Endometrial microvascular endothelial cells (primary cell): ENCODE results near the gene CDNF. TPM values are rescaled to one million over a fixed set of nuclear protein-coding genes. Genes with fewer than 3 reads are reported as not detected.
"Not testable (repeated sequence)": the region's sequence is repeated elsewhere in the genome, so short reads cannot be mapped to it uniquely, and the experiment has no call there.

ENCODE experiments used
- in situ Hi-C: cut with HindIII; loops from 2 replicates; pipeline ENCODE4 v1.10.0; 2017; ENCODE audit warnings: low sequenced_read_pairs, low pct_unique_long_range_greater_than_20kb; ENCODE audit errors: inconsistent ontology term
- total RNA-seq: library from RNA; depleted of rRNA; stranded (reverse); fragments of >200 nt; gene quantifications from one replicate; pipeline ENCODE4 v1.2.3, GENCODE V29; 2015; ENCODE audit errors: inconsistent ontology term

Gene CDNF
- total RNA-seq, 1 donor from 2014 or later: not detected

GRCh38 chr10:14843327-14843988 is 5.6 kb upstream of the CDNF start:
- in situ Hi-C loops: no loop called here

GRCh38 chr10:14840178-14840577 is 2.3 kb upstream of the CDNF start:
- in situ Hi-C loops: no loop called here

DNA sequence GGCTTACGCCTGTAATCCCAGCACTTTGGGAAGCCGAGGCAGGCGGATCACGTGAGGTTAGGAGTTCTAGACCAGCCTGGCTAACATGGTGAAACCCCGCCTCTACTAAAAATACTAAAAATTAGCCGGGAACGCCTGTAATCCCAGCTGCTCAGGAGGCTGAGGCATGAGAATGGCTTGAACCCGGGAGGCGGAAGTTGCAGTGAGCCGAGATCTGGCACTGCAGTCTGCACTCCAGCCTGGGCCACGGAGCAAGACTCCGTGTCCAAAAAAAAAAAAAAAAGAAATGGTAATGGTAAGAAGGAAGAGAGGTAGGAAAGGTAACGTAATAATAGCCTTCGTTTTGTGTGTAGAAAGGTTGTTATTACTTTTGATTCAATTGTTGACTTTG is 1.5 kb upstream of the CDNF start:
- in situ Hi-C loops: no loop called here

DNA sequence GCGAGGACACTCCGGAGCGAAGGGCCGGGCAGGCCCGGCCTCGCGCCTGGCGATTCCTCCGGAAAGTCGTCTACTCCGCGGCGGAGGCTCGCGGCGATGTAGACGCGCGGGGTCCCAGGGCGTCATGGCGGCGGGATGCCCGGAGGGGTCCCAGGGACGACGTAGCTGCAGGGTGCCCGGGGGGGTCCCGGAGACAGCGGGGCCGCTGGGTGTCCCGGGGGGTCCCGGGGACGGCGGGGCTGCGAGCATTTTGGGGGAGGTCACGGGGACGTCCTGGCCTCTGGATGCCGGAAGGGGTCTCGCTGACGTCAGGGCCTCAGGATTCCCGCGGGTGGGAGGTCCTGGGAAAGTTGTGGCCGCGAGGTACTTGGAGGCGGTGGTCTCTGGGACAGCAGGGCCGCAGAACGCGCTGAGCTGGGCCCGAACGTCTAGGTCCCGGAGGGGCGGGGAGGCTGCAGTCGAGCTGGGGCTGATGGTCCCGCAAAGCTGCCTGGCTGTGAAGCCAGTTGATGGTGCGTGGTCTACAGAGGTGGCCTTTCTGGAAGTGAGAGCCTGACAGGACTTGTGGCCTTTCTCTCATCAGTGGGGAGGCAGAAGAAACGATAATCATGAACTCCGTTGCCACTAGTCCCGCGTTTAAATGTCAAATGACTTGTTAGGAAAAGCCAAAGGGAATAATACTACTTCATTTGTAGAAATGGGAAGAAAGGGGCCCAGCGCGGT is 906 bp upstream of the CDNF start:
- in situ Hi-C loops: no loop called here

GRCh38 chr10:14837003-14837756 is 657 bp downstream of the CDNF start:
- in situ Hi-C loops: no loop called here

DNA sequence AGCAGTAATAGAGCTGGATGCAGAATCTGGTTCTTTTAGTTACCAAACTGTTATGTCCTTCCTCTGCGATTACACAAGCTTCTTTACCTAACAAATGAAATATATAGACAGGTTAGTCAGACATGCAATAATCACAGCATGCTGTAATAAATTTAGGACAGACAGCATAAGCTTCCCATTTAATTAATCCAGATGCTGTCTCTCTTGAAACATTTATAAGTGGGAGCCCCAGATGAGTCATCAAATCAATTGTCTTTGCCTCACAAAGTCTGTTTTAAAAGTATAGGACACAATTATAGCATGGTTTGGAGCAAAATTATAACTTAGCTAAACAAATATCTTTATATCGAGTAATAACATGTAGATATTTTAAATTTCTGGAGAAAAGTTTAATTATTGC is 1.6 kb downstream of the CDNF start:
- in situ Hi-C loops: no loop called here

- in situ Hi-C loops: no loop called here
These were observed 4.7 kb downstream of the CDNF start for GRCh38 chr10:14833106-14833505.

DNA sequence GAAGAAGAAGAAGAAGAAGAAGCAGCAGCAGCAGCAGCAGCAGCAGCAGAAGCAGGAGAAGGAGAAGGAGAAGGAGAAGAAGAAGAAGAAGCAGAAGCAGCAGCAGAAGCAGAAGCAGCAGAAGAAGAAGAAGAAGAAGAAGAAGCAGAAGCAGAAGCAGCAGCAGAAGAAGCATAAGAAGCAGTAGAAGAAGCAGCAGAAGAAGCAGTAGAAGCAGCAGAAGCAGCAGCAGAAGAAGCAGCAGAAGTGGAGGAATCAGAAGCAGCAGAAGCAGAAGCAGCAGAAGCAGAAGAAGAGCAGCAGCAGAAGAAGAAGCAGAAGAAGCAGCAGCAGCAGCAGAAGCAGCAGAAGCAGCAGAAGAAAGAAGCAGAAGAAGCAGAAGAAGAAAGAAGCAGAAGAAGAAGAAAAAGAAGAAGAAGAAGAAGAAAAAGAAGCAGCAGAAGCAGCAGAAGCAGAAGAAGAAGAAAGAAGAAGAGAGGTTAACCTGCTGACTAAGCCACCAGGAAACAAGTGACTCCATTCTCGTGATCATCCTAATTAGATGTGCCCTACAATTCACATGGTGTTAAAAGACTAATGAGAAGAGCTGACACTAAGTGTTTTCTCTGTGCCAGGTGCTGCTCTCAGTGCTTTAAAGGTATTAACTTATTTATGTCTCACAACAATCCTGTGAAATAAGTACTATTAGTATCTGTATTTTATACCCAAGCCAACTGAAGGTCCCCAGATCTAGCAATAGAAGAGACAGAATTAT is 11.6 kb downstream of the CDNF start:
- in situ Hi-C loops: no loop called here

- in situ Hi-C loops: no loop called here
These were observed 13.9 kb downstream of the CDNF start for GRCh38 chr10:14823966-14824365.

GRCh38 chr10:14822879-14823755 is 14.7 kb downstream of the CDNF start:
- in situ Hi-C loops: no loop called here

GRCh38 chr10:14821635-14822375 is 16.0 kb downstream of the CDNF start:
- in situ Hi-C loops: no loop called here

DNA sequence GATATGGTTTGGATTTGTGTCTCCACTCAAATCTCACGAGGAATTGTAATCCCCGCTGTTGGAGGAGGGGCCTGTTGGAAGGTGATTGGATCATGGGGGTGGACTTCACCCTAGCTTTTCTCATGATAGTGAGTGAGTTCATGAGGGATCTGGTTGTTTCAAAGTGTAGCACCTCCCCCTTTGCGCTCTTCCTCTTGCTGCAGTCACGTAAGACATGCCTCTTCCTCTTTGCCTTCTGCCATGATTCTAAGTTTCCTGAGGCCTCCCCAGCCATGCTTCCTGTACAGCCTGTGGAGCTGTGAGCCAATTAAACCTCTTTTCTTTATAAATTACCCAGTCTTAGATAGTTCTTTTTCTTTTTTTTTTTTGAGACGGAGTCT is 17.1 kb downstream of the CDNF start:
- in situ Hi-C loops: no loop called here

GRCh38 chr10:14820010-14820774 is 17.6 kb downstream of the CDNF start:
- in situ Hi-C loops: no loop called here

DNA sequence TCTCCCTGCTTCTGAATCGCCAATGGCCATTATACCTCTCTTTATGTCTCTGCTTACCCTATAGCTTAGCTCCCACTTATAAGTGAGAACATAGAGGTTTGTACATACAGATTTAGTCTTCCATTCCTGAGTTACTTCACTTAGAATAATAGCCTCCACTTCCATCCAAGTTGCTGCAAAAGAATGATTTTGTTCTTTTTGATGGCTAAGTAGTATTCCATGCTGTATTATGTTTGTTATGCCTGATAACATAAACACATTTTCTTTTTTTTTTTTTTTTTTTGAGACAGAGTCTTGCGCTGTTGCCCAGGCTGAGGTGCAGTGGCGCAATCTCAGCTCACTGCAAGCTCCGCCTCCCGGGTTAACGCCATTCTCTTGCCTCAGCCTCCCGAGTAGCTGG is 21.1 kb downstream of the CDNF start:
- in situ Hi-C loops: not testable (repeated sequence)

DNA sequence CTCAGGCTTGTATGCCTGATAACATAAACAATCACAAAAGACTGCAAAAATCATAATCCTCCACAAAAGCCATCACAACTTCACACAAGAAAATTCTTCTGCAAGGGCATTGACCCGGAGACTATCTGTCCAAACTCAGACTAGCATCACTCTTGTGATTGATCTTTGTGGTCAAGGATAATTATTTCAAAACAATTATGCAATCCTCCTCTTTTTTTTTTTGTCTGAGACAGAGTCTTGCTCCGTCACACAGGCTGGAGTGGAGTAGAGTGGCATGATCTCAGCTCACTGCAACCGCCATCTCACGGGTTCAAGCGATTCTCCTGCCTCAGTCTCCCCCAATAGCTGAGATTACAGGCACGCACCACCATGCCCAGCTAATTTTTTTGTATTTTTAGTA is 22.2 kb downstream of the CDNF start:
- in situ Hi-C loops: no loop called here

DNA sequence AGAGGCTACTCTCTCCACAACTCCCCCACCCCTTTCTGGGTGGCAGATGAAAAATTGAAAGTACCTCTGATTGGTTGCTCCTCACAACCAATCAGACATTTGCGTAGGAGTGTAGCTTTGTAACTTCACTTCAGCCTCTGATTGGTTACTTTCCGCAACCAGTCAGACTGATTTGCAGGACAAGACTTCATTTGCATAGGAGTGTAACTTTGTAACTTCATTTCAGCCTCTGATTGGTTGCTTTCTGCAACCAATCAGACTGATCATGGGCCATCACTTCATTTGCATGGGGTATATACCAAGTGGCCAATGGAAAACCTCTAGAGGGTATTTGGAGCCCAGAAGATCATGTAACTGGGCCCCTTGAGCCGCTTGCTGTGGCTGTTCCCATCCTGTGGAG is 25.6 kb downstream of the CDNF start:
- in situ Hi-C loops: no loop called here
